IMR-90 (cell line): ENCODE data around the gene SLBP. TPM values are rescaled to one million over a fixed set of nuclear protein-coding genes. Genes with fewer than 3 reads are reported as not detected.

ENCODE experiments used
- ATAC-seq: fragments of 200-7000 bp; cut with Tn5 transposase; 2 replicates; pipeline ENCODE4 v1.9.1; 2020; ENCODE audit warnings: low read depth, mild to moderate bottlenecking, moderate library complexity
- BruUV-seq: library from RNA; stranded (reverse); fragments of 400-500 nt; replicated peaks from 2 replicates; lab custom pipeline; 2021; lab: Mats Ljungman, UMichigan
- CTCF ChIA-PET: fragments of 300-600 bp; formaldehyde crosslinking; extraction: SDS; loops from one replicate; lab custom pipeline; 2021; ENCODE audit warnings: antibody characterized with exemption; lab: Yijun Ruan, JAX
- POLR2A ChIA-PET: fragments of 300-600 bp; sonication (Branson Sonifier 250); formaldehyde crosslinking; loops from one replicate; lab custom pipeline; 2022; ENCODE audit warnings: antibody characterized with exemption; ENCODE audit not compliant: unreplicated experiment; lab: Charles Lee
- DNase-seq: peaks from one replicate; pipeline ENCODE4 v3.0.0; 2013
- H2AFZ ChIP-seq: replicated peaks from 2 replicates; pipeline ENCODE3; 2013; ENCODE audit warnings: low read length, mild to moderate bottlenecking; ENCODE audit not compliant: poor library complexity
- H2AK5ac ChIP-seq: 2 replicates; pipeline ENCODE4 v1.6.1; 2013; ENCODE audit warnings: low read depth, low read length, inconsistent platforms
- H2AK9ac ChIP-seq: replicated peaks from 2 replicates; pipeline ENCODE3; 2013; ENCODE audit warnings: mild to moderate bottlenecking, low read depth, low read length, moderate library complexity; ENCODE audit not compliant: poor library complexity
- H2BK120ac ChIP-seq: 2 replicates; pipeline ENCODE4 v1.6.1; 2013; ENCODE audit warnings: low read depth, low read length, inconsistent platforms
- H2BK15ac ChIP-seq: 3 replicates; pipeline ENCODE4 v1.6.1; 2013; ENCODE audit warnings: low read depth, low read length, inconsistent platforms
- H2BK20ac ChIP-seq: 2 replicates; pipeline ENCODE4 v1.6.1; 2013; ENCODE audit warnings: low read depth, mild to moderate bottlenecking, inconsistent platforms, low read length, moderate library complexity
- H2BK5ac ChIP-seq: 2 replicates; pipeline ENCODE4 v1.6.1; 2013; ENCODE audit warnings: mild to moderate bottlenecking, low read depth, low read length, inconsistent platforms; ENCODE audit not compliant: poor library complexity, severe bottlenecking
- H3K14ac ChIP-seq: replicated peaks from 2 replicates; pipeline ENCODE4 v1.6.1; 2013; ENCODE audit warnings: low read depth, low read length, inconsistent platforms
- H3K18ac ChIP-seq: 2 replicates; pipeline ENCODE4 v1.6.1; 2013; ENCODE audit warnings: low read depth, low read length, control low read depth
- H3K23ac ChIP-seq: 2 replicates; pipeline ENCODE4 v1.6.1; 2013; ENCODE audit warnings: low read depth, low read length, inconsistent platforms
- H3K27ac ChIP-seq: 2 replicates; pipeline ENCODE4 v1.5.1; 2013; ENCODE audit warnings: mild to moderate bottlenecking, control low read depth, low read length; ENCODE audit not compliant: insufficient read depth
- H3K27me3 ChIP-seq: 2 replicates; pipeline ENCODE4 v1.6.1; 2013; ENCODE audit warnings: low read length; ENCODE audit not compliant: control insufficient read depth, insufficient read depth
- H3K36me3 ChIP-seq: 2 replicates; pipeline ENCODE4 v1.6.1; 2013; ENCODE audit warnings: low read length, mixed read lengths; ENCODE audit not compliant: control insufficient read depth, insufficient read depth
- H3K4ac ChIP-seq: 2 replicates; pipeline ENCODE4 v1.6.1; 2013; ENCODE audit warnings: low read depth, low read length, inconsistent platforms
- H3K4me1 ChIP-seq: 2 replicates; pipeline ENCODE4 v1.6.1; 2013; ENCODE audit warnings: low read length, mixed read lengths; ENCODE audit not compliant: control insufficient read depth, insufficient read depth
- H3K4me2 ChIP-seq: 2 replicates; pipeline ENCODE4 v1.6.1; 2013; ENCODE audit warnings: low read depth, mild to moderate bottlenecking, control low read depth, low read length, moderate library complexity
- H3K4me3 ChIP-seq: 2 replicates; pipeline ENCODE4 v1.5.1; 2013; ENCODE audit warnings: low read depth, mild to moderate bottlenecking, control low read depth, low read length, moderate library complexity; ENCODE audit not compliant: insufficient read depth
- H3K56ac ChIP-seq: 2 replicates; pipeline ENCODE4 v1.6.1; 2013; ENCODE audit warnings: low read length, inconsistent platforms; ENCODE audit not compliant: insufficient read depth; ENCODE audit errors: extremely low read depth
- H3K79me1 ChIP-seq, 2 experiments: 2 replicates each; pipeline ENCODE4 v1.6.1; 2013; ENCODE audit warnings: low read length in 2 of 2, inconsistent platforms in 1 of 2, low read depth in 1 of 2
- H3K9ac ChIP-seq: 2 replicates; pipeline ENCODE4 v1.6.1; 2013; ENCODE audit warnings: low read depth, low read length, control low read depth
- H3K9me1 ChIP-seq: 2 replicates; pipeline ENCODE4 v1.6.1; 2013; ENCODE audit warnings: low read length, inconsistent platforms; ENCODE audit not compliant: insufficient read depth
- H3K9me3 ChIP-seq: 2 replicates; pipeline ENCODE4 v1.6.1; 2013; ENCODE audit warnings: low read length; ENCODE audit not compliant: control insufficient read depth, insufficient read depth
- H4K20me1 ChIP-seq: 2 replicates; pipeline ENCODE4 v1.6.1; 2013; ENCODE audit warnings: low read length, inconsistent platforms; ENCODE audit not compliant: insufficient read depth
- H4K5ac ChIP-seq: 2 replicates; pipeline ENCODE4 v1.6.1; 2013; ENCODE audit warnings: mild to moderate bottlenecking, low read depth, low read length, control low read depth
- H4K8ac ChIP-seq, 2 experiments: 2 replicates each; pipeline ENCODE4 v1.6.1; 2013; ENCODE audit warnings: low read depth in 2 of 2, low read length in 2 of 2, control low read depth in 1 of 2, inconsistent platforms in 1 of 2
- H4K91ac ChIP-seq: 2 replicates; pipeline ENCODE4 v1.6.1; 2013; ENCODE audit warnings: low read depth, low read length, inconsistent platforms; ENCODE audit not compliant: insufficient read depth
- CEBPB ChIP-seq: IDR thresholded peaks from 2 replicates; pipeline ENCODE4 v1.6.1; 2012; ENCODE audit warnings: low read depth, low read length, improper control_type of control experiment
- CTCF ChIP-seq: conservative IDR thresholded peaks from 2 replicates; pipeline ENCODE4 v1.5.1; 2012; ENCODE audit warnings: mild to moderate bottlenecking, low read depth, low read length, improper control_type of control experiment
- FOS ChIP-seq: fragments of 150-350 bp; IDR thresholded peaks from 2 replicates; pipeline ENCODE4 v1.6.1; 2016; ENCODE audit warnings: low read depth, low read length
- MAFK ChIP-seq: IDR thresholded peaks from 2 replicates; pipeline ENCODE4 v1.6.1; 2012; ENCODE audit warnings: low read depth, low read length, improper control_type of control experiment
- MAZ ChIP-seq: IDR thresholded peaks from 2 replicates; pipeline ENCODE4 v1.6.1; 2012; ENCODE audit warnings: low read depth, mild to moderate bottlenecking, low read length, improper control_type of control experiment, moderate library complexity, borderline replicate concordance
- POLR2A ChIP-seq: IDR thresholded peaks from 2 replicates; pipeline ENCODE4 v1.6.1; 2012; ENCODE audit warnings: mild to moderate bottlenecking, low read depth, low read length
- RCOR1 ChIP-seq: IDR thresholded peaks from 2 replicates; pipeline ENCODE4 v1.6.1; 2012; ENCODE audit warnings: mild to moderate bottlenecking, low read length, improper control_type of control experiment; ENCODE audit not compliant: insufficient replicate concordance
- SMC3 ChIP-seq: fragments of 150-350 bp; IDR thresholded peaks from 2 replicates; pipeline ENCODE4 v1.6.1; 2016; ENCODE audit warnings: low read depth, mild to moderate bottlenecking, antibody characterized with exemption, low read length, moderate library complexity
- WGBS, 2 experiments: methylation state at CpG; one replicate each; pipeline versions ENCODE4 v1.1.5 to v1.1.7; 2013; ENCODE audit warnings: missing lambda C conversion rate in 2 of 2; ENCODE audit not compliant: insufficient read length in 1 of 2; ENCODE audit errors: extremely low coverage in 2 of 2; 5-methylcytosine and 5-hydroxymethylcytosine counted together
- dilution Hi-C: fragments of 300-500 bp; cut with HindIII; formaldehyde crosslinking; loops from one replicate; pipeline ENCODE4 v1.14.3; 2018; ENCODE audit warnings: low sequenced_read_pairs; ENCODE audit not compliant: unreplicated experiment
- in situ Hi-C: fragments of 300-500 bp; cut with MboI; formaldehyde crosslinking; loops from 3 replicates; pipeline ENCODE4 v1.14.3; 2019; ENCODE audit warnings: low sequenced_read_pairs, inconsistent platforms, mixed read lengths
- intact Hi-C: fragments of 100-400 bp; cut with micrococcal nuclease; formaldehyde crosslinking; loops from 2 replicates; pipeline ENCODE4 v1.10.0; 2022
- polyA plus RNA-seq, 3 experiments: library from polyadenylated mRNA; depleted of rRNA; stranded (reverse); fragments of >200 nt; gene quantifications; 2 replicates each; pipeline ENCODE4 v1.2.3, GENCODE V29; 2012; ENCODE audit warnings: low replicate concordance in 1 of 3
- total RNA-seq: library from RNA; depleted of rRNA; stranded (reverse); fragments of >200 nt; gene quantifications from 2 replicates; pipeline ENCODE4 v1.2.3, GENCODE V29; 2012

The SLBP gene
- total and polyA plus RNA-seq, 2 of the 4 experiments (the other 2 are of a cell fraction) = 64.9 to 66.1 TPM

- no peak overlapping the region for H2AK9ac ChIP-seq
- no peak overlapping the region for H4K91ac ChIP-seq
- H2BK15ac ChIP-seq = no peak overlapping the region
- peaks cover 11% of the 10 kb centered on the region for H3K9me3 ChIP-seq
- H3K18ac ChIP-seq = no peak overlapping the region
- ChIA-PET CTCF (no interaction called here), POLR2A (interaction anchor here (0.6 kb wide), 1 partner anchor 26 kb away, joined by 3 read pairs; the partner anchor contains the start of gene SLBP)
- dilution Hi-C loops (no loop called here), intact Hi-C loops (no loop called here), in situ Hi-C loops (no loop called here)
- H3K14ac ChIP-seq = no peak overlapping the region
- DNase-seq (no peak), ATAC-seq (no peak)
- no peak overlapping the region for H4K8ac ChIP-seq
- no peak overlapping the region for H4K5ac ChIP-seq
- no peak overlapping the region for H3K9ac ChIP-seq
- no peak overlapping the region for H3K4me2 ChIP-seq
- no peak overlapping the region for H2BK5ac ChIP-seq
- H3K4me1 ChIP-seq = no peaks in the 10 kb centered on the region
- no peak overlapping the region for H3K4me3 ChIP-seq
- no peak overlapping the region for H2AFZ ChIP-seq
- BruUV-seq = no TSS peak
- WGBS, 2 experiments = 97% methylated on average over 5 of the region's 15 CpGs; no CpG with 5 or more reads in 1 of the 2 experiments
- H3K27me3 ChIP-seq = no peaks in the 10 kb centered on the region
- H3K4ac ChIP-seq = no peak overlapping the region
- H2AK5ac ChIP-seq = no peak overlapping the region
- no peak for TF ChIP-seq MAZ
- no peak for TF ChIP-seq FOS
- TF ChIP-seq SMC3 = no peak
- TF ChIP-seq CTCF = no peak
- no peak for TF ChIP-seq RCOR1
- TF ChIP-seq MAFK = no peak
- no peak for TF ChIP-seq POLR2A
- no peak for TF ChIP-seq CEBPB
- H2BK20ac ChIP-seq = no peak overlapping the region
- peaks cover 3% of the 10 kb centered on the region; the same call in 1 of the 2 replicates for H4K20me1 ChIP-seq
- H3K9me1 ChIP-seq = no peaks in the 10 kb centered on the region
- H3K23ac ChIP-seq = no peak overlapping the region
- H2BK120ac ChIP-seq = no peak overlapping the region
- H3K79me1 ChIP-seq = peaks cover 21 to 32% of the 10 kb centered on the region in 2 experiments
- H3K56ac ChIP-seq = no peak overlapping the region
- H3K36me3 ChIP-seq = peaks cover 50% of the 10 kb centered on the region
- H3K27ac ChIP-seq = no peak overlapping the region
Observed at GRCh38 chr4:1737666-1738065, 25.5 kb upstream of the SLBP start.
